ENCODE data around the gene PTBP1.

DNA sequence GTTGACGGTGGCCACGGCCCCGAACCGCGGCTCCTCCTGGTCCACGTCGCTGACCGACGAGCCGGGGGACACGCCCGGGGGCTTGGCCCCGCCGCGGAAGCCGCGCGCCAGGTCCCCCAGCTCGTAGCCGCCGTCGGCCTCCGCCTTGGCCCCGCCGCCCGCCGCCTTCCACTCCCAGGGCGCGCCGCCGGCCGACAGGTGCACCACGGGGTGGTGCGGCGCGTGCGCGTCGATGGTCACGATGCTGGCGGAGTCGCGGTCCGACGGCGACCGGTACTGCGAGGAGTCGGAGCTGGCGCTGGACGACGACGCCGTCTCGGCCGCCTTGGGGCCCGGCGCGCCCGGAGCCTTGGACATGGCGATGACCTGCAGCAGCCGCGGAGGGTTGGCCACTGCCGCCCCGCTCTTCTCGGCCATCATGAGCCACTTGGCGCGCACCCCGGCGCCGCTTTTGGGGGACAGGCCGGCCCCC, 15.5 kb downstream of the PTBP1 start:
- TF ChIP-seq, protein P1, sequence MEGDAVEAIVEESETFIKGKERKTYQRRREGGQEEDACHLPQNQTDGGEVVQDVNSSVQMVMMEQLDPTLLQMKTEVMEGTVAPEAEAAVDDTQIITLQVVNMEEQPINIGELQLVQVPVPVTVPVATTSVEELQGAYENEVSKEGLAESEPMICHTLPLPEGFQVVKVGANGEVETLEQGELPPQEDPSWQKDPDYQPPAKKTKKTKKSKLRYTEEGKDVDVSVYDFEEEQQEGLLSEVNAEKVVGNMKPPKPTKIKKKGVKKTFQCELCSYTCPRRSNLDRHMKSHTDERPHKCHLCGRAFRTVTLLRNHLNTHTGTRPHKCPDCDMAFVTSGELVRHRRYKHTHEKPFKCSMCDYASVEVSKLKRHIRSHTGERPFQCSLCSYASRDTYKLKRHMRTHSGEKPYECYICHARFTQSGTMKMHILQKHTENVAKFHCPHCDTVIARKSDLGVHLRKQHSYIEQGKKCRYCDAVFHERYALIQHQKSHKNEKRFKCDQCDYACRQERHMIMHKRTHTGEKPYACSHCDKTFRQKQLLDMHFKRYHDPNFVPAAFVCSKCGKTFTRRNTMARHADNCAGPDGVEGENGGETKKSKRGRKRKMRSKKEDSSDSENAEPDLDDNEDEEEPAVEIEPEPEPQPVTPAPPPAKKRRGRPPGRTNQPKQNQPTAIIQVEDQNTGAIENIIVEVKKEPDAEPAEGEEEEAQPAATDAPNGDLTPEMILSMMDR (IDR thresholded peaks at IDR 0.05 in 2 of 3, conservative IDR thresholded peaks at IDR 0.05 in 1 of 3; ENCODE audit: insufficient read depth in 2 of 3, low read depth in 1 of 3, low read length in 3 of 3) = no peak
- TF ChIP-seq NR3C1 (CRISPR knock-in tag; IDR thresholded peaks at IDR 0.05) = no peak
- TF ChIP-seq, protein P2, sequence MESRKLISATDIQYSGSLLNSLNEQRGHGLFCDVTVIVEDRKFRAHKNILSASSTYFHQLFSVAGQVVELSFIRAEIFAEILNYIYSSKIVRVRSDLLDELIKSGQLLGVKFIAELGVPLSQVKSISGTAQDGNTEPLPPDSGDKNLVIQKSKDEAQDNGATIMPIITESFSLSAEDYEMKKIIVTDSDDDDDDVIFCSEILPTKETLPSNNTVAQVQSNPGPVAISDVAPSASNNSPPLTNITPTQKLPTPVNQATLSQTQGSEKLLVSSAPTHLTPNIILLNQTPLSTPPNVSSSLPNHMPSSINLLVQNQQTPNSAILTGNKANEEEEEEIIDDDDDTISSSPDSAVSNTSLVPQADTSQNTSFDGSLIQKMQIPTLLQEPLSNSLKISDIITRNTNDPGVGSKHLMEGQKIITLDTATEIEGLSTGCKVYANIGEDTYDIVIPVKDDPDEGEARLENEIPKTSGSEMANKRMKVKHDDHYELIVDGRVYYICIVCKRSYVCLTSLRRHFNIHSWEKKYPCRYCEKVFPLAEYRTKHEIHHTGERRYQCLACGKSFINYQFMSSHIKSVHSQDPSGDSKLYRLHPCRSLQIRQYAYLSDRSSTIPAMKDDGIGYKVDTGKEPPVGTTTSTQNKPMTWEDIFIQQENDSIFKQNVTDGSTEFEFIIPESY (CRISPR knock-in tag; IDR thresholded peaks at IDR 0.05) = peak; percentile 88
- TF ChIP-seq, protein P3, sequence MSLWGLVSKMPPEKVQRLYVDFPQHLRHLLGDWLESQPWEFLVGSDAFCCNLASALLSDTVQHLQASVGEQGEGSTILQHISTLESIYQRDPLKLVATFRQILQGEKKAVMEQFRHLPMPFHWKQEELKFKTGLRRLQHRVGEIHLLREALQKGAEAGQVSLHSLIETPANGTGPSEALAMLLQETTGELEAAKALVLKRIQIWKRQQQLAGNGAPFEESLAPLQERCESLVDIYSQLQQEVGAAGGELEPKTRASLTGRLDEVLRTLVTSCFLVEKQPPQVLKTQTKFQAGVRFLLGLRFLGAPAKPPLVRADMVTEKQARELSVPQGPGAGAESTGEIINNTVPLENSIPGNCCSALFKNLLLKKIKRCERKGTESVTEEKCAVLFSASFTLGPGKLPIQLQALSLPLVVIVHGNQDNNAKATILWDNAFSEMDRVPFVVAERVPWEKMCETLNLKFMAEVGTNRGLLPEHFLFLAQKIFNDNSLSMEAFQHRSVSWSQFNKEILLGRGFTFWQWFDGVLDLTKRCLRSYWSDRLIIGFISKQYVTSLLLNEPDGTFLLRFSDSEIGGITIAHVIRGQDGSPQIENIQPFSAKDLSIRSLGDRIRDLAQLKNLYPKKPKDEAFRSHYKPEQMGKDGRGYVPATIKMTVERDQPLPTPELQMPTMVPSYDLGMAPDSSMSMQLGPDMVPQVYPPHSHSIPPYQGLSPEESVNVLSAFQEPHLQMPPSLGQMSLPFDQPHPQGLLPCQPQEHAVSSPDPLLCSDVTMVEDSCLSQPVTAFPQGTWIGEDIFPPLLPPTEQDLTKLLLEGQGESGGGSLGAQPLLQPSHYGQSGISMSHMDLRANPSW (CRISPR knock-in tag; IDR thresholded peaks at IDR 0.05) = no peak
- TF ChIP-seq, protein P4, sequence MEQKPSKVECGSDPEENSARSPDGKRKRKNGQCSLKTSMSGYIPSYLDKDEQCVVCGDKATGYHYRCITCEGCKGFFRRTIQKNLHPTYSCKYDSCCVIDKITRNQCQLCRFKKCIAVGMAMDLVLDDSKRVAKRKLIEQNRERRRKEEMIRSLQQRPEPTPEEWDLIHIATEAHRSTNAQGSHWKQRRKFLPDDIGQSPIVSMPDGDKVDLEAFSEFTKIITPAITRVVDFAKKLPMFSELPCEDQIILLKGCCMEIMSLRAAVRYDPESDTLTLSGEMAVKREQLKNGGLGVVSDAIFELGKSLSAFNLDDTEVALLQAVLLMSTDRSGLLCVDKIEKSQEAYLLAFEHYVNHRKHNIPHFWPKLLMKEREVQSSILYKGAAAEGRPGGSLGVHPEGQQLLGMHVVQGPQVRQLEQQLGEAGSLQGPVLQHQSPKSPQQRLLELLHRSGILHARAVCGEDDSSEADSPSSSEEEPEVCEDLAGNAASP (IDR thresholded peaks at IDR 0.05) = no peak
- no peak for TF ChIP-seq POLR2A (conservative IDR thresholded peaks at IDR 0.05)
- TF ChIP-seq RFX5 (IDR thresholded peaks at IDR 0.05; ENCODE audit: low read depth, low read length) = no peak
- TF ChIP-seq ERF (CRISPR knock-in tag; IDR thresholded peaks at IDR 0.05) = no peak
- TF ChIP-seq, protein P5, sequence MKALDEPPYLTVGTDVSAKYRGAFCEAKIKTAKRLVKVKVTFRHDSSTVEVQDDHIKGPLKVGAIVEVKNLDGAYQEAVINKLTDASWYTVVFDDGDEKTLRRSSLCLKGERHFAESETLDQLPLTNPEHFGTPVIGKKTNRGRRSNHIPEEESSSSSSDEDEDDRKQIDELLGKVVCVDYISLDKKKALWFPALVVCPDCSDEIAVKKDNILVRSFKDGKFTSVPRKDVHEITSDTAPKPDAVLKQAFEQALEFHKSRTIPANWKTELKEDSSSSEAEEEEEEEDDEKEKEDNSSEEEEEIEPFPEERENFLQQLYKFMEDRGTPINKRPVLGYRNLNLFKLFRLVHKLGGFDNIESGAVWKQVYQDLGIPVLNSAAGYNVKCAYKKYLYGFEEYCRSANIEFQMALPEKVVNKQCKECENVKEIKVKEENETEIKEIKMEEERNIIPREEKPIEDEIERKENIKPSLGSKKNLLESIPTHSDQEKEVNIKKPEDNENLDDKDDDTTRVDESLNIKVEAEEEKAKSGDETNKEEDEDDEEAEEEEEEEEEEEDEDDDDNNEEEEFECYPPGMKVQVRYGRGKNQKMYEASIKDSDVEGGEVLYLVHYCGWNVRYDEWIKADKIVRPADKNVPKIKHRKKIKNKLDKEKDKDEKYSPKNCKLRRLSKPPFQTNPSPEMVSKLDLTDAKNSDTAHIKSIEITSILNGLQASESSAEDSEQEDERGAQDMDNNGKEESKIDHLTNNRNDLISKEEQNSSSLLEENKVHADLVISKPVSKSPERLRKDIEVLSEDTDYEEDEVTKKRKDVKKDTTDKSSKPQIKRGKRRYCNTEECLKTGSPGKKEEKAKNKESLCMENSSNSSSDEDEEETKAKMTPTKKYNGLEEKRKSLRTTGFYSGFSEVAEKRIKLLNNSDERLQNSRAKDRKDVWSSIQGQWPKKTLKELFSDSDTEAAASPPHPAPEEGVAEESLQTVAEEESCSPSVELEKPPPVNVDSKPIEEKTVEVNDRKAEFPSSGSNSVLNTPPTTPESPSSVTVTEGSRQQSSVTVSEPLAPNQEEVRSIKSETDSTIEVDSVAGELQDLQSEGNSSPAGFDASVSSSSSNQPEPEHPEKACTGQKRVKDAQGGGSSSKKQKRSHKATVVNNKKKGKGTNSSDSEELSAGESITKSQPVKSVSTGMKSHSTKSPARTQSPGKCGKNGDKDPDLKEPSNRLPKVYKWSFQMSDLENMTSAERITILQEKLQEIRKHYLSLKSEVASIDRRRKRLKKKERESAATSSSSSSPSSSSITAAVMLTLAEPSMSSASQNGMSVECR (CRISPR knock-in tag; IDR thresholded peaks at IDR 0.05) = no peak
- no peak for TF ChIP-seq KLF13 (tag; IDR thresholded peaks at IDR 0.05; ENCODE audit: borderline replicate concordance, low read depth)
- TF ChIP-seq CHD2 (IDR thresholded peaks at IDR 0.05; ENCODE audit: low read depth, low read length) = no peak
- TF ChIP-seq POLR2AphosphoS5 (IDR thresholded peaks at IDR 0.05; ENCODE audit: control insufficient read depth, insufficient read depth, low read depth, low read length) = no peak
- TF ChIP-seq, protein P6, sequence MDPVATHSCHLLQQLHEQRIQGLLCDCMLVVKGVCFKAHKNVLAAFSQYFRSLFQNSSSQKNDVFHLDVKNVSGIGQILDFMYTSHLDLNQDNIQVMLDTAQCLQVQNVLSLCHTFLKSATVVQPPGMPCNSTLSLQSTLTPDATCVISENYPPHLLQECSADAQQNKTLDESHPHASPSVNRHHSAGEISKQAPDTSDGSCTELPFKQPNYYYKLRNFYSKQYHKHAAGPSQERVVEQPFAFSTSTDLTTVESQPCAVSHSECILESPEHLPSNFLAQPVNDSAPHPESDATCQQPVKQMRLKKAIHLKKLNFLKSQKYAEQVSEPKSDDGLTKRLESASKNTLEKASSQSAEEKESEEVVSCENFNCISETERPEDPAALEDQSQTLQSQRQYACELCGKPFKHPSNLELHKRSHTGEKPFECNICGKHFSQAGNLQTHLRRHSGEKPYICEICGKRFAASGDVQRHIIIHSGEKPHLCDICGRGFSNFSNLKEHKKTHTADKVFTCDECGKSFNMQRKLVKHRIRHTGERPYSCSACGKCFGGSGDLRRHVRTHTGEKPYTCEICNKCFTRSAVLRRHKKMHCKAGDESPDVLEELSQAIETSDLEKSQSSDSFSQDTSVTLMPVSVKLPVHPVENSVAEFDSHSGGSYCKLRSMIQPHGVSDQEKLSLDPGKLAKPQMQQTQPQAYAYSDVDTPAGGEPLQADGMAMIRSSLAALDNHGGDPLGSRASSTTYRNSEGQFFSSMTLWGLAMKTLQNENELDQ (CRISPR knock-in tag; IDR thresholded peaks at IDR 0.05; ENCODE audit: borderline replicate concordance) = no peak

Data from K562 (cell line).